Posterior cingulate gyrus (tissue), 11 donors: ENCODE measurements around the gene IQGAP1.
"Not testable (repeated sequence)": the region's sequence is repeated elsewhere in the genome, so short reads cannot be mapped to it uniquely, and the experiment has no call there.

Experiments used
- DNase-seq, 10 donors: peaks; one replicate each; pipeline versions ENCODE4 v3.0.0 to v3.0.0-alpha.2; 2020 to 2021; ENCODE audit warnings: mixed read lengths in 3 of 10
- intact Hi-C: fragments of 100-400 bp; cut with DNase I; formaldehyde crosslinking; loops from one replicate; pipeline ENCODE4 v1.15.1; 2023

Gene IQGAP1, protein sequence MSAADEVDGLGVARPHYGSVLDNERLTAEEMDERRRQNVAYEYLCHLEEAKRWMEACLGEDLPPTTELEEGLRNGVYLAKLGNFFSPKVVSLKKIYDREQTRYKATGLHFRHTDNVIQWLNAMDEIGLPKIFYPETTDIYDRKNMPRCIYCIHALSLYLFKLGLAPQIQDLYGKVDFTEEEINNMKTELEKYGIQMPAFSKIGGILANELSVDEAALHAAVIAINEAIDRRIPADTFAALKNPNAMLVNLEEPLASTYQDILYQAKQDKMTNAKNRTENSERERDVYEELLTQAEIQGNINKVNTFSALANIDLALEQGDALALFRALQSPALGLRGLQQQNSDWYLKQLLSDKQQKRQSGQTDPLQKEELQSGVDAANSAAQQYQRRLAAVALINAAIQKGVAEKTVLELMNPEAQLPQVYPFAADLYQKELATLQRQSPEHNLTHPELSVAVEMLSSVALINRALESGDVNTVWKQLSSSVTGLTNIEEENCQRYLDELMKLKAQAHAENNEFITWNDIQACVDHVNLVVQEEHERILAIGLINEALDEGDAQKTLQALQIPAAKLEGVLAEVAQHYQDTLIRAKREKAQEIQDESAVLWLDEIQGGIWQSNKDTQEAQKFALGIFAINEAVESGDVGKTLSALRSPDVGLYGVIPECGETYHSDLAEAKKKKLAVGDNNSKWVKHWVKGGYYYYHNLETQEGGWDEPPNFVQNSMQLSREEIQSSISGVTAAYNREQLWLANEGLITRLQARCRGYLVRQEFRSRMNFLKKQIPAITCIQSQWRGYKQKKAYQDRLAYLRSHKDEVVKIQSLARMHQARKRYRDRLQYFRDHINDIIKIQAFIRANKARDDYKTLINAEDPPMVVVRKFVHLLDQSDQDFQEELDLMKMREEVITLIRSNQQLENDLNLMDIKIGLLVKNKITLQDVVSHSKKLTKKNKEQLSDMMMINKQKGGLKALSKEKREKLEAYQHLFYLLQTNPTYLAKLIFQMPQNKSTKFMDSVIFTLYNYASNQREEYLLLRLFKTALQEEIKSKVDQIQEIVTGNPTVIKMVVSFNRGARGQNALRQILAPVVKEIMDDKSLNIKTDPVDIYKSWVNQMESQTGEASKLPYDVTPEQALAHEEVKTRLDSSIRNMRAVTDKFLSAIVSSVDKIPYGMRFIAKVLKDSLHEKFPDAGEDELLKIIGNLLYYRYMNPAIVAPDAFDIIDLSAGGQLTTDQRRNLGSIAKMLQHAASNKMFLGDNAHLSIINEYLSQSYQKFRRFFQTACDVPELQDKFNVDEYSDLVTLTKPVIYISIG (N-terminal part only)

DNA sequence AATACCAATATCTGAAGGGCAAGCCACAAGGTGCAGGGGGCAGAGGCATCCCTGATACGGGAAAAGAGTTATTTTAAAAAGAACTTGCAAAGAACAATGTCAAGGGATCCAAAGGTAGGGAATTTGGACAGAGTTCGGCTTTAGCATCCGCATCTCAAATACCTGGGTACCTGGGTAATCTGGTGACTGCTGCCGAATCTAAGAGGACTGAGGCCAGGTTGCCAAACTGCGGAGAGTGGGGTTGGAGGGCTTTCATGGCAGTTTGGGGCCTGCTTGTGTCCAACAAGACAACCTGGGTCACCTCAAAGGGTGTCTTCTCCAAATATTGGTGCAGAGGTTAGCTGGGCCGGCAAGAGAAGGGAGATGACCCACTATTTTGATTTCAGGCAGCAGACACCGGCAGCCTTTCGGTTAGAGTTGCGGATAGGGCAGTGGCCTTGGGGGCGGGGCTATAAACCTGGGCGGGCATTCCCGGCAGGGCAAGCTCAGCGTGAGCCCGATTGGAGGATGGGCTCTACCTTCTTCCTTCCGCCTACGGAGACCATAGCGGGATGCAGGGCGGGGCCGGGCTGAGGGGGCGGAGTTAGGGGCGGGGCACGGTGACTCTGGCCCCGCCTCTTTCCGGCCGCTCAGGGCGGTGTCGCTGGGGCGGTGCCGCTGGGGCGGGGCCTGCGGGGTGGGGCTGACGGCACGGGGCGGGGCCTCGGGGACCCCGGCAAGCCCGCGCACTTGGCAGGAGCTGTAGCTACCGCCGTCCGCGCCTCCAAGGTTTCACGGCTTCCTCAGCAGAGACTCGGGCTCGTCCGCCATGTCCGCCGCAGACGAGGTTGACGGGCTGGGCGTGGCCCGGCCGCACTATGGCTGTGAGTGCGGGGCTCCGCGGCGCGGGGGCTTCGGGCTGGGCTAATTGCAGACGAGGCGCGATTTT is at the start of gene IQGAP1:
Gene IQGAP1, plus strand, starts transcription at position 709 of the 928 bp plus-strand sequence. Its CDS starts 100 bp downstream, at position 809.
- intact Hi-C loops = loop anchor here (2.0 to 5.0 kb wide), 2 partner anchors 35 to 71 kb away; partner anchors contain the start of gene ZNF774
- DNase-seq = peak; percentile 87 to 99 (median 94)

DNA sequence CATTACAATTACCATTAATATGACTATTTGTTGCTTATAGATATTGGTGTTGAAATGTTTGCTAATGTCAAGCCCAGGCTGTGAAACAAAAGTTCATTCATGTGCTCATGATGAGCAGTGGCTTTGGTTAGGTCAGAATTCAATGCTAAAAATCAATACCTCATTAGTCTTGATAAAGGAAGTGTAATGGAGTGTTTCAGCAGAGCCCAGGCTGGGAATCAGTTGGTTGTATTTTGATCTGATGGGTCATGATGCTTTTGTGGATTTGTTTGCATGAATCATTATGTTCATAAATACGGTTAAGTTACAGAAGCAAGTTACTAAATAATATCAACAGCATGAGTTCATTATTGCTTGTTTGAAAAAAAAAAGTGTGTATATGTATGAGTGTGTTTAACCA is 49.5 kb upstream of the IQGAP1 start:
- DNase-seq = no peak
- intact Hi-C loops = no loop called here

DNA sequence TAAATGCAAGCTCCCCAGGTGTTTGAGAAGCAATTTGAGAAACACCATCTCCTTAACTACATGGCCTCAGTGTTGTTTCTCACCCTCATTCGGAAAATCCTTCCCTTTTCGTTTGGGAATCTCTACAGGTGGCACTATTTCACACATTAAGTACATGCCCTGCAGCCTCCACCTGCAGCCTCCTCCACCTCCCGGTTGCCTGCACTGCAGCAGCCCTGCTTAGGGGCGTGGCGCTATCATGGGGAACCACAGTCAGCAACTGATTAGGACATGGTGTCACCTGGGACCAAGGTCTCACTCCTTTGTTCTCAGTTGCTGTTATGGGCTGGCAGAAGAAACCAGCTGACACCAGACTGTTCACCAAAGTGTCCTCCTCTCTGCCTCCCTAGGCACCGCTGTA is 47.7 kb upstream of the IQGAP1 start:
- intact Hi-C loops = no loop called here
- peak in 1 of 10 donors; percentile 41 for DNase-seq

DNA sequence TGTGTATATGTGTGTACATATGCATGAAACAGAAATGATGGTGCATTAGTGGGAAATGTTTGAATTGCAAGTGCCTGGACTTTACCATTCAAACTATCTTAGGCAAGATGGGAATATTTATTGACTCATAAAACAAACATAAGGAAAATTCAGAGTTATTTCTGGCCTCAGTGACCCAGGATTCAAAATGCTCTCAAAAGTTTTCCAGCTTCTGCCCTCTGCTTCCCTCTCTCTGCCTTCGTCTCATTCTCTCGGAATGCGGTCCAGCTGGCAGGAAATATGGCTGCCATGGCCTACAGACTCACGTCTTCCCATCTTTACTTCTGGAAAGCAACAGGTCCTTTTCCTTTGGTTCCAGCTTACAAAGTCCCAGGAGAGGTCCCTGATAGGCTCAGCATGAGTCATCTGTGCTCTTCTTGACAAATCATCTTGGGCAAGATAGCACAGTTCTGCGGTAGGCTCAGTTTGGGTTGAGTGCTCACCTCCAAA is 44.7 kb upstream of the IQGAP1 start:
- intact Hi-C loops = no loop called here
- peak in 1 of 10 donors; percentile 7 for DNase-seq

DNA sequence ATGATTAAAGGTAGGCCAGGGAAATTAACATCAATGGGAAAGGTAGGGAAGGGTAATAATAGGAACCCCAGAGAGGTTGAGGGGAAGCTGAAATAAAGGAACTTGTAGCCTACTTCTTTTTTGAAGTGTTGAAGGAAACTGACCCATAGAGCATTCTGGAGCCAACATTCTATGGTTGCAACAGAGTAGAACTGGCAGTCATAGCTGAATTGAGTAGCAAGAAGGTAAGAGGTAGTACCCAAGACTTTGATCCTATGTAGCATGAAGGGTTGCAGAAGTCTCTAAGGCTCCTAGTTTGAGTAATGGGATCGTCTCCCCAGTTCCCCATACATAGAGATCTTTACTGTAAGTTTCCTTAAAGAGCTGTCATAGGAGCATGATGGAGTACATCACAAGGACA is 43.4 kb upstream of the IQGAP1 start:
- no peak for DNase-seq
- intact Hi-C loops = no loop called here

DNA sequence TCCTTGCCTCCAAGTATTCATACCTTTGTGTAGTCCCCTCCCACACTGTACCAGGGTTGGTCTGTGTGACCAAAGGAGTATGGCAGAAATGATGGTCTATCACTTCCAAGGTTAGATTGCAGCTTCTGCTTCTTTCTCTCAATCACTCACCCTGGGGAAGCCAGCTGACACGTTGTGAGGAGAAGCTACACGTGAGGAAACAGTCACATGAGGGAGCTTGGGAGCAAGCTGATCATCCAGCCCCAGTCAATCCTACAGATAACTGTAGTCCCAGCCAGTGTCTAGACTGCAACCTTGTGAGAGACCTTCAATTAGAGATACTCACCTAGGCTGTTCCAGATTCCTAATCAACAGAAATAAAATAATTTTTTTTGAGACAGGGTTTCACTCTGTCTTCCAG is 42.2 kb upstream of the IQGAP1 start:
- intact Hi-C loops = no loop called here
- DNase-seq = no peak

DNA sequence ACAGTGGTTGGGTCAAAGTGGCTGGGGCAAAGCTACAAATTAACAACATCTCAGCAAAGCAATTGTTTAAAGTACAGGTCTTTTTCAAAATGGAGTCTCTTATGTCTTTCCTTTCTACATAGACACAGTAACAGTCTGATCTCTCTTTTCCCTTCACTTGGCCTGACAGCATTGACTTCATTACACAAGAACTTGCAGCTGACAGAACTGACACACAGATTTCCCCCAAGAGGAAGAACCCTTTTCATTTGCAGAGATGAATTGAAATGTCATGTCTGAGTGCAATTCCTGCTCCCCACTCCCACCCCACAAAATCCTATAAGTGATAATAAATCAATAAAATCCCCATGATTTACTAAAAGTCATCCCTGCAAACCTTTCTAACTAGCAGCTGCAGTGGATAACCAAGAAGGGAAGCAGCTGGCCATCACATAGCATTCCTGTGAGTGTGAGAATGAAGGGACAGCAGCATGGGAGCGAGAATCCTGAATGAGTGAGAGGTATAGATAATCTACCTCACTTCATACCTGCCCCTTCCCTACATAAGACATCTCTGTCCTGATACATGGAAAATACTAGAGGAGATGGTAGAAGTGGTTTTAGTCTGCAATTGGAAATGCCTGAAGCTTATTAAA is 40.5 kb upstream of the IQGAP1 start:
- intact Hi-C loops, DNase-seq: not testable (repeated sequence)

DNA sequence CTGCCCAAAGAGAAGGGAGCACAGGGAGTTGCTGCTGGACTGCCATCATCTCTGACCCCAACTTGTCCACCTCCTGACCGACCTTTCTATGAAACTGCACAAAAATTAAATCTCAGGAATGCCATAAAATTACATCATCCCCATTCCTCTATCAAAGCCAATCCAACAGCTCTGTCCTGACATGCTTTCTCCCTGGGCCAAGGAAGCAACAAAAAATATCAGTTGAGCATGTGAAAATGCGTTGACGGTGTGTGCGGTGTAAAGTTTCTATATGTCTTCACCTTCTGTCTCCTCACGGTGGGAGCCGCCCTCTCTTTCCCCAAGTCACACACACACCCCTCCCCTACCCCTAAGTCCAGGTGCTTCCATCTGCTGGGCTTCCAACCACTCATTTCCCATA is 39.6 kb upstream of the IQGAP1 start:
- intact Hi-C loops = no loop called here
- DNase-seq = peak in 1 of 10 donors; percentile 5

DNA sequence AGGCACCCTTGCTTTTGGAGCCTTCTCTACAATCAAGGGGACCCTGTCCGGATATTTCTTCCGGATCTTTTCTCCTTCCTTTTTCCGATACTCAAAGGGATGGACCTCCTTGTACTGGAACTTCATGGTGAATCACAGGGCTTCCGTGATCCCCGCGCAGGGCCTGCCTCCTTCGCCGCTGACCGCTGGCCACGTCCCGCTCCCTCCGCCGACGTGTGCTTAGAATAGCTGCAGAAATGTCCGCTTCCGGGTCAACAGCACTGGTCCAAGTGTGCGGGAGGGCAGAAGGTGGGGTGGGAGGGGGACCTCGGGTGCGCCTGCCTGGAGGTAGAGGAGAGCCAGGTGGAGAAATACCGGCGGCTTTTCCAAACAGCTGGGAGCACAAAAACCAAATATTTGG is 39.0 kb upstream of the IQGAP1 start:
- peak in 1 of 10 donors; percentile 39 for DNase-seq
- intact Hi-C loops = no loop called here

DNA sequence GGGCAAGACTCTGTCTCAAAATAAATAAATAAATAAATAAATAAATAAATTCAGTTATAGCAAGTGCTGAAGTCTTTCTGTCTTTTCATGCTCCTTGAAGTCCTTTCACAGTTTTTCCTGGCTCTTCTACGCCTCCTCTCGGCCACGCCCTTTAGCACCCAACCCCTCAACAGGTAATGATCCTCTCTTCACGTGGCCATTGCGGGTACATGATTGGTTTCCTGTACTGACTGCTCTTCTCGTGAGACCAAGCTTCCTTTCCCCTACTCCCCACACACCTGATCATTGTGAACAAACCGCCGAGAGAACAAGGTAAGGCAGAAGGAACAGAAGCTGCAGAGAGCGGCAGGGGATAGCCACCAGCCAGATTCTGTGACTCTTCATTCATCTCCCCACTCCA is 38.2 kb upstream of the IQGAP1 start:
- intact Hi-C loops = loop anchor here (5.0 kb wide), 1 partner anchor 37 kb away; the partner anchor contains the start of gene IQGAP1
- DNase-seq = peak in 1 of 10 donors; percentile 14

DNA sequence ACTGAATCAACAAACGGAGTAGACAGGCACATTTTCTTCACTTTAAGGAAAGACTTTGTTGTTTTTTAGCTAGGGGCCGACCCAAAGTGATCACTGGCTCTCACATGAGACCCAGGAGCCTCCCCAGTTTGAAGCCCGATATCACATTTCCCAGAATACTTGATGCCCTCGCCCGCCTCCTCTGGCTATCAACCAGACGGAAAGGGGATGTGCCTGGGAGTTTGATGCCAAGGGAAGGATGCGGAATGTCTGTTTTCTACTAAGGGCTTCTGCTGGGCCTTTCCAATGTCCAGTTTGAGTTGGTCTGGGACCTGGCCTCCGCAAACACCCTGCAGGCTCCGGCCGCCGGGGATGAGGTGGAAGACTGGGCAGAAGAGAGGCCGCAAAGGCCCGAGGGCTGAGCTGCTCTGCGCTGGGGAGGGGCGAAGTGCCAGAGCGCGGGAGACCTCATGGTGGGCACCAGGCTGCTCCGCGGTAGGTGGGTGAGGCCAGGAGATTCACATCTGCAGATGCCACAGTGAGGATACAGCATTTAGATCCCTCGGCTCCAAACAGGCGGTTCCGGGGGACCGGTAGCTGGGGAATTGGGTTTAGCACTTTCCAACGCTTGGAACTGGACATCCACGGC is 36.4 kb upstream of the IQGAP1 start:
- intact Hi-C loops = loop anchor here (5.0 kb wide), 1 partner anchor 36 kb away; the partner anchor contains the start of gene IQGAP1
- no peak for DNase-seq

DNA sequence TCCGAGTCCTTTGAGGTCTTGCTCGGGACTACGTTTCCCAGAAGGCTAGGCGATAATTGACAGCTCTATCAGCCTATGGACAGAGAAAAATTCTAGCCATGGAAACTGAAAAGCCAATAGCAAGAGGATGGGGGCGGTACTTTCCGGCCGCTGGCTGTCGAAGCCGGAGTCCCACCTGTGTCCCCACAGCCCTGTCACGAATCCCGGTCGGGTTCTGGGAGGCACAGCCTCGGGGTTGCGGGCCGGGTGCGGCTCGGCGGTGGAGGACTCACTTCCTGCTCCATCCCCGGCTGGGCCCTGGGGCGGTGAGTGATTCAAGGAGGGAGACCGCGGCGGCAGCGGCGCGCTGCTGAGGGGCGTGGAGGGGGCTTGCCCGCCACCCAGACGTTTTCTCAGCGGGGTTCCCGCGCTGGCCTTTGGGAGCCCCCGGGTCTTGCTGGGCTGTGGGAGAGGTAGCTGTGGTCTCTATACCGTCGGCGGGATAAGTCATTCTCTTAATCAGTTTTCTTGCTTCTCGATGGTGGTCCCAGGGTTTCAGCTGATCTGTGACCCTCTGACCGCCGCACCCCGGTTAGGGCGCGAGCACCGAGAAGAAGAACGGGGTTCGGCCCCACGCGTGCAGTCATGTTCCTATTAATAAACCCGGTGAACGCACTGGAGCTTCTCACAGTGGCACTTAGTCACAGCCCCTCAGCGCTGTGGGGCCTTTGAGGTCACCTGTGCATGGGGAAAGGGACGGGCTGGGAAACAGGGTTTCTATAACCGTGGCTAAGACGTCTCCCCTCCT is 35.7 kb upstream of the IQGAP1 start, which contains the start of gene ZNF774:
Gene ZNF774, plus strand, starts transcription at position 178 of the 787 bp plus-strand sequence. CDS start 2,377 bp downstream, outside the sequence.
- intact Hi-C loops = loop anchor here (5.0 kb wide), 1 partner anchor 35 kb away; the partner anchor contains the start of gene IQGAP1
- DNase-seq = peak; percentile 77 to 98 (median 88)

DNA sequence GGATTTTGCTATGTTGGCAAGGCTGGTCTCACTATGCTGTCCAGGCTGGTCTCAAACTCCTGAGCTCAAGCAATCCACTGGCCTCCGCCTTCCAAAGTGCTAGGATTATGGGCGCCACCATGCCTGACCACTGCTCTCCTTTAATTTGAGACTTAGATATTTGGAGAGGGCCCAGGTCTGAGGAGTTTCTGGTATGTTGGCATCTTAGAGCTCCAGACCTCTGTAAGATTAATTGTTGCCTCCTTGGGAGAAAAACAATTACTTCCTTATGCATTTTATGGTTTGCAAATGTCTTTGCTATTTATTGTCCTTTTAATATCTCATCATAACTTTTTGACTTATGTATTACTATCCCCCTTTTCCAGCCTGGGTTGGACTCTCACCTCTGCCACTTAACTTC is 33.1 kb upstream of the IQGAP1 start:
- intact Hi-C loops = loop anchor here (5.0 kb wide), 1 partner anchor 32 kb away; the partner anchor contains the start of gene IQGAP1

DNA sequence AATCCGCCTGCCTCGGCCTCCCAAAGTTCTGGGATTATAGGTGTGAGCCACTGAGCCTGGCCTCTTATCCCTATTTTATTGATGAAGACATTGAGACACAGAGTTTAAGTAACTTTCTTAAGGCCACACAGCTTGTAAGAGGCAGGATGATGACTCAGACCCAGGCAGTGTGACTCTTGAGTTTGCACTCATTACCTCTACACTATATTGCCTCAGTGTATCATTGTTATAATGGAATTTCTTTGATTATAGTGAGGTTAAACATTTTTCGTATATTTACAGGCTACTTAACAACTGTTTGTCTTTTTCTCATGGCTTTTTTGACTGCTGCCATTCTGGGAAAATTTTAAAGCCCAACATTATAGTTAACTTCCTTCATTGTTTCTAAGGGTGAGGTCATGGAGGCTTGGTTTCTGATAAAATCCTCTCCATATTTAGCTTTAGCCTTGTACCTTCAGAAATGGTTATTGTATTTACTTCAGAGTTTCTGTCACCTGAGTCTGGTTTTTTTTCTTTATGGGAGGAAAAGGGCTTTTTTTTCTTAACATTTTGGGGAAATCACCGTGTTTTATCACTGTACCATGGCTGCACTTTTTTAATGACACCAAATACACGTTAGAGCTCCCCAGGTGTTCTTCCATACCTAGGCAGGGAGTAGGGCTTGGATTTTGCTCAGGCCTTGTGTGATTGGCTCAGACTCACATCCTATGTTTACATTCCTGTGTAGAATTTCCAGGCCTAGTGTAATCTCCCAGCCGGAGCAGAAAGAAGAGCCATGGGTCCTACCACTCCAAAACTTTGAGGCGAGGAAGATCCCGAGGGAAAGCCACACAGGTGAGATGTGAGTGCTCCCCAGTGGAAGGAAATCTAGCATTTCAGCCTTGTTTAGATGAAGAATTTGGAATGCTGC is 29.7 kb upstream of the IQGAP1 start:
- peak in 1 of 10 donors; percentile 18 for DNase-seq

More for the DNA sequence above, 33.1 kb upstream of the IQGAP1 start:
- peak in 1 of 10 donors; percentile 11 for DNase-seq

DNA sequence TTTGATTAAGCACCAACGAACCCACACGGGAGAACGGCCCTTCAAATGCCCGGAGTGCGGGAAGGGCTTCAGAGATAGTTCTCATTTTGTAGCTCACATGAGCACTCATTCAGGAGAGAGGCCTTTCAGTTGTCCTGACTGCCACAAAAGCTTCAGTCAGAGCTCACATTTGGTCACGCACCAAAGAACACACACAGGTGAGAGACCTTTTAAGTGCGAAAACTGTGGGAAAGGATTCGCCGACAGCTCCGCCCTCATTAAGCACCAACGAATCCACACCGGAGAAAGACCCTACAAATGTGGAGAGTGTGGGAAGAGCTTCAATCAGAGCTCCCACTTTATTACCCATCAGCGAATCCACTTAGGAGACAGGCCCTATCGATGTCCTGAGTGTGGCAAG is 27.3 kb upstream of the IQGAP1 start:
- intact Hi-C loops = loop anchor here (5.0 kb wide), 1 partner anchor 38 kb away; no protein-coding TSS in a partner anchor
- DNase-seq = no peak

More for the DNA sequence above, 29.7 kb upstream of the IQGAP1 start:
- intact Hi-C loops = no loop called here

DNA sequence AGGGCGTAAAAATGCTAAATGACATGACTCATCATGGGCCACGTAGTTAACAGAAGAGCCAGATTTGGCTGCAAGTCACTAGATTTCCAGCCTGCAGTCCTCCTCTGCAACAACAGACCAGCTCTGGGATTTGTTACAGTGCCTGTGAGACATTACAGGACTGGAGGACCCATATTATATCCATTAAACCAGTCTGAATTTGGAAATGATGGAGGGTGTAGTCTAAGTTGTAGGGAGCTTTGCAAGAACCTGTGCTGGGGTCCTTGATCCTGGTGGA is 25.2 kb upstream of the IQGAP1 start:
- intact Hi-C loops = loop anchor here (1.0 to 5.0 kb wide), 2 partner anchors 41 to 120 kb away; no protein-coding TSS in a partner anchor
- DNase-seq = peak in 1 of 10 donors; percentile 8
